ENCODE results near the gene USH1G. TPM values are rescaled to one million over a fixed set of nuclear protein-coding genes. Genes with fewer than 3 reads are reported as not detected.

Gene USH1G
- total and polyA plus RNA-seq, 12 donors = not detected

DNA sequence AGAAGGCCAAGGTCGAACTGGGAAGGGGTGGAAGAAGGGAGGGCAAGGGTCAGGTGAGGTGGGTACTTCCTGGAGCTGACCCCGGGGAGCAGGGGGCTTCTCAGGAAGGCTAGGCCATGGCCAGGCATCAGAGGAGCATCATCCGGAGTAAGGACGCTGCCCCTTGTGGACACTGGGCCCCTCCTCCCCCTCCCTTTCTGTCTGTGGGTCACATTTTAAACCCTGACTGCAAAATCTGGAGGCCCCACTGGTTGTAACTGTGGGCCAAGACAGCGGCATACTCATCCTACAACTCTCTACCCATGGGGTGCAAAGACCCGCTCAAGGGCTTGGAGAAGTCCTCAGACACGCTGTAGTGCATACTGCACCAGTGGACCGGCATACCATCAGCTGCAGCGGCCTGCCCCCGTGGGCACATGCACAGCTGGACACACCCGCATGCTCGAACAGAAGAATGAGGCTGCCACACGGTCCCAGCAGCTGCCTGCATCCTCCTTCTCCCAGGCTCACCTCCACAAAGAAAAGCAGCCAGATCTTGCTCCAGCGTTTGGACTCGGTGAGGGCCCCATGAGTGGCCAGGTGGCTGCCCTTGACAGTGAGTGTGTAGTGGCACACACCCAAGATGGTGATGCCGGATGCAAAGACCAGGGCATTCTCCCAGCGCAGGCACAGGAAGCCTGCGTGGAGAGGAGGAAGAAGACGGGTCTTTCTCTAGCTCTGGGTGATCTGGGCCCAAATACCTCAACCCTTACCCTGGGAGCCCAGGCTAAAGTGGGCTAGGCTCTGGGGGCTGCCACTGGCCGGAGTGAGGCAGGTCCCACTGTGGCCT, 30.8 kb downstream of the USH1G start:
- Histone ChIP-seq H3K27ac (no peak overlapping the region), H3K36me3 (no peaks in the 10 kb centered on the region), H3K4me3 (no peak overlapping the region), H3K27me3 (peaks cover 6 to 84% (median 73%) of the 10 kb centered on the region in 7 donors), H3K4me1 (peaks cover 3 to 11% (median 6%) of the 10 kb centered on the region in 9 donors), H3K9me3 (no peaks in the 10 kb centered on the region)
- DNase-seq = no peak
- intact Hi-C loops (cut with DNase I) = no loop called here
- ATAC-seq = no peak
- TF ChIP-seq, protein P1, sequence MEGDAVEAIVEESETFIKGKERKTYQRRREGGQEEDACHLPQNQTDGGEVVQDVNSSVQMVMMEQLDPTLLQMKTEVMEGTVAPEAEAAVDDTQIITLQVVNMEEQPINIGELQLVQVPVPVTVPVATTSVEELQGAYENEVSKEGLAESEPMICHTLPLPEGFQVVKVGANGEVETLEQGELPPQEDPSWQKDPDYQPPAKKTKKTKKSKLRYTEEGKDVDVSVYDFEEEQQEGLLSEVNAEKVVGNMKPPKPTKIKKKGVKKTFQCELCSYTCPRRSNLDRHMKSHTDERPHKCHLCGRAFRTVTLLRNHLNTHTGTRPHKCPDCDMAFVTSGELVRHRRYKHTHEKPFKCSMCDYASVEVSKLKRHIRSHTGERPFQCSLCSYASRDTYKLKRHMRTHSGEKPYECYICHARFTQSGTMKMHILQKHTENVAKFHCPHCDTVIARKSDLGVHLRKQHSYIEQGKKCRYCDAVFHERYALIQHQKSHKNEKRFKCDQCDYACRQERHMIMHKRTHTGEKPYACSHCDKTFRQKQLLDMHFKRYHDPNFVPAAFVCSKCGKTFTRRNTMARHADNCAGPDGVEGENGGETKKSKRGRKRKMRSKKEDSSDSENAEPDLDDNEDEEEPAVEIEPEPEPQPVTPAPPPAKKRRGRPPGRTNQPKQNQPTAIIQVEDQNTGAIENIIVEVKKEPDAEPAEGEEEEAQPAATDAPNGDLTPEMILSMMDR (IDR thresholded peaks at IDR 0.05) = no peak
- 70 to 72% methylated on average over 20 of the region's 20 CpGs for WGBS, 2 donors

DNA sequence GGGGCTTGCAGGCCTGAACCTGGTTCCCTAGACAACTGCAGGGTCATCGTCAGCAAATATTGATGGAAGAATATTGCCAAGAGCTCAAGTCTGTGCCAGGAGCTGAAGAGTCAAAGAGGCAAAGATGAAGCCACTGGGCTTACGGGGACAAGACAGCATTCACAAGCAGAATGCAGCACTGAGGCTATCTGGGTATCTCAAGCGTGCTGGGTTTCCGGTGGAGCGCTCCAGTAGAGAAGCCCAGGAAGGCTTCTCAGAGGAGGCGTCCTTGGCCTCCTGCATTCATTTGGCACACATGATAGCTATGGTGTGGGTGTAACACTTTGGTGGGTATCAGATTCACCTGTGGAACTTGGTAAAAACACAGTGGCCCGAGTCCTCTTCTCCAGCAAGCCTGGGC, 32.5 kb downstream of the USH1G start:
- ATAC-seq (no peak), DNase-seq (no peak)
- H3K4me3 ChIP-seq = no peak overlapping the region
- H3K36me3 ChIP-seq = no peaks in the 10 kb centered on the region
- TF ChIP-seq, protein P1 (IDR thresholded peaks at IDR 0.05) = no peak
- intact Hi-C loops (cut with DNase I) = no loop called here
- no peaks in the 10 kb centered on the region for H3K9me3 ChIP-seq
- 85 to 87% methylated on average over 7 of the region's 7 CpGs for WGBS, 2 donors
- no peak overlapping the region for H3K27ac ChIP-seq
- peaks cover 3 to 11% (median 6%) of the 10 kb centered on the region in 9 donors for H3K4me1 ChIP-seq
- peaks cover 6 to 77% (median 65%) of the 10 kb centered on the region in 7 donors for H3K27me3 ChIP-seq

DNA sequence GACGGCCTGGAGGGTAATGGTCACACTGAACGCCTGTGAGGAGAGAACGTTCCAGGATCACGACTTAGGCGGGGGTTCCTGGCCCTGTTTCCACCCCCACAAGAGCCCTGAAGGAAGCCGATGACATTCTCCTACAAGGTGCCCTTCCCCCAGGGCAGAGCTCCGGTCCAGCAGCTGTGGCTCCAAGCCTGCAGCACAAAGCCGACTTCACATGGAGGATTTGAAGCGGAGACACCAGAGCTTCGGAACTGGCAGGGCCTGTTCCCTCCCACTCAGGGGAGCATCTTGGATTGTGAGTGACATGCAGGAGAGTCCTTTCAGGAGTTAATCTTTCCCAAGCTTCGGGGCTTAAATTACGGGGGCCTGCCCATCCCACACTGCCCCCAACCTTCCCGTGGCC, 34.6 kb downstream of the USH1G start:
- TF ChIP-seq, protein P1 (IDR thresholded peaks at IDR 0.05) = no peak
- WGBS, 2 donors = 45 to 46% methylated on average over 13 of the region's 13 CpGs
- Histone ChIP-seq H3K36me3 (no peaks in the 10 kb centered on the region), H3K9me3 (no peaks in the 10 kb centered on the region), H3K4me1 (peaks cover 2 to 7% (median 4%) of the 10 kb centered on the region in 9 donors), H3K27ac (no peak overlapping the region), H3K4me3 (no peak overlapping the region), H3K27me3 (peaks cover 6 to 67% (median 47%) of the 10 kb centered on the region in 7 donors)
- no peak for ATAC-seq
- DNase-seq = no peak
- intact Hi-C loops (cut with DNase I) = no loop called here

DNA sequence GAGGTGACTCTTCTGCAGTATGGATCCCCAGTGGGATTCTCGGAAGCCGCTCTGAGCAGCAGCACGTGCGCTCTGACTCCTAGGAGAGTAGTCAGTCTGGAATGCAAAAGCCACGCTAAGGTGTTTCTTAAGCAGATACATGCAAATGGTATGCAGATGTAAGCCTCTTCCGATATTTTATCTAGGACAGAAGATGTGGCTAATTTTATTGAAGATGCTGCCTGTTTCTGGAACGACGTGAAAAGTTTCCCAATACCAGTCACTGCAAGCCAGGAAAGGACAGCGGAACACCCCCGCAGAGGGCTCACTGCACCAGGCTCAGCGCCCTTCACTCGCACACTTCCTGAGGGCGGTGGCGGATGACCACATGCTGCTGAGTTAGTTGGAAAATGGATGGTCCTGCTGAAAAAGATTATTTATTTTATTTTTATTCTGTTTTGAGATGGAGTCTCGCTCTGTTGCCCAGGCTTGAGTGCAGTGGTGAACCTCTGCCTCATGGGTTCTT, 39.8 kb downstream of the USH1G start:
- peaks cover 0 to 3% (median 2%) of the 10 kb centered on the region in 9 donors for H3K4me1 ChIP-seq
- no peak overlapping the region for H3K27ac ChIP-seq
- no peak overlapping the region for H3K4me3 ChIP-seq
- H3K9me3 ChIP-seq = no peaks in the 10 kb centered on the region
- WGBS, 2 donors = 60 to 67% methylated on average over 15 of the region's 15 CpGs
- ATAC-seq (no peak), DNase-seq (no peak)
- intact Hi-C loops (cut with DNase I) = no loop called here
- H3K36me3 ChIP-seq = no peaks in the 10 kb centered on the region
- TF ChIP-seq, protein P1 (IDR thresholded peaks at IDR 0.05) = no peak
- peaks cover 0 to 26% (median 7%) of the 10 kb centered on the region in 7 donors for H3K27me3 ChIP-seq

Data from heart right ventricle (tissue), 16 donors.